GM23338 (cell line): ENCODE measurements around the gene LEMD2. TPM values are rescaled to one million over a fixed set of nuclear protein-coding genes. Genes with fewer than 3 reads are reported as not detected.

Experiments used
- ATAC-seq: fragments of 200-7000 bp; cut with Tn5 transposase; 3 replicates; pipeline ENCODE4 v1.9.1; 2020
- DNase-seq: peaks from one replicate; pipeline ENCODE4 v3.0.0-alpha.2; 2015; ENCODE audit warnings: low spot score
- H2AFZ ChIP-seq: fragments of 200-600 bp; sonication (generic); 2 replicates; pipeline ENCODE4 v1.8.0; 2016; ENCODE audit warnings: antibody characterized with exemption, mild to moderate bottlenecking, moderate library complexity
- H3F3A ChIP-seq: fragments of 200-600 bp; sonication (generic); replicated peaks from 2 replicates; pipeline ENCODE4 v1.8.0; 2017; ENCODE audit warnings: antibody characterized with exemption, mixed run types, low read depth
- H3K27ac ChIP-seq: fragments of 200-600 bp; sonication (generic); 2 replicates; pipeline ENCODE4 v1.6.1; 2016; ENCODE audit warnings: low read depth
- H3K27me3 ChIP-seq: fragments of 200-600 bp; sonication (generic); 2 replicates; pipeline ENCODE4 v1.8.0; 2016; ENCODE audit warnings: mild to moderate bottlenecking, mixed run types, moderate library complexity; ENCODE audit not compliant: insufficient read depth
- H3K36me3 ChIP-seq: fragments of 200-600 bp; sonication (generic); 2 replicates; pipeline ENCODE4 v1.8.0; 2016; ENCODE audit warnings: mild to moderate bottlenecking; ENCODE audit not compliant: insufficient read depth
- H3K4me1 ChIP-seq: fragments of 200-600 bp; sonication (generic); 2 replicates; pipeline ENCODE4 v1.8.0; 2016; ENCODE audit warnings: mild to moderate bottlenecking, moderate library complexity; ENCODE audit not compliant: insufficient read depth
- H3K4me2 ChIP-seq: fragments of 200-600 bp; sonication (generic); 2 replicates; pipeline ENCODE4 v1.7.1; 2017; ENCODE audit warnings: mixed run types
- H3K4me3 ChIP-seq: fragments of 200-600 bp; sonication (generic); 2 replicates; pipeline ENCODE4 v1.6.1; 2016; ENCODE audit warnings: mixed run types
- H3K79me2 ChIP-seq: fragments of 200-600 bp; sonication (generic); replicated peaks from 2 replicates; pipeline ENCODE4 v1.8.0; 2017; ENCODE audit warnings: mild to moderate bottlenecking; ENCODE audit not compliant: insufficient read depth
- H3K9me2 ChIP-seq: fragments of 200-600 bp; sonication (generic); 2 replicates; pipeline ENCODE4 v1.8.0; 2017; ENCODE audit not compliant: insufficient read depth
- H4K20me1 ChIP-seq: fragments of 200-600 bp; sonication (generic); replicated peaks from 2 replicates; pipeline ENCODE4 v1.8.0; 2017; ENCODE audit warnings: mild to moderate bottlenecking; ENCODE audit not compliant: insufficient read depth
- H3K27ac Mint-ChIP-seq: 2 replicates; pipeline ENCODE4 v1.8.0; 2020; ENCODE audit warnings: inconsistent platforms, mild to moderate bottlenecking, moderate library complexity, mixed read lengths
- H3K27me3 Mint-ChIP-seq: 3 replicates; pipeline ENCODE4 v1.8.0; 2022; ENCODE audit warnings: low read depth, mild to moderate bottlenecking, moderate library complexity, mixed read lengths, inconsistent platforms; ENCODE audit not compliant: insufficient read depth, poor library complexity
- H3K36me3 Mint-ChIP-seq: 3 replicates; pipeline ENCODE4 v1.8.0; 2021; ENCODE audit warnings: low read depth, mild to moderate bottlenecking, inconsistent platforms, moderate library complexity, mixed read lengths
- H3K4me1 Mint-ChIP-seq: 3 replicates; pipeline ENCODE4 v1.8.0; 2020; ENCODE audit warnings: mild to moderate bottlenecking, inconsistent platforms, mixed read lengths
- H3K4me3 Mint-ChIP-seq: 3 replicates; pipeline ENCODE4 v1.8.0; 2021; ENCODE audit warnings: moderate library complexity, mild to moderate bottlenecking, inconsistent platforms, mixed read lengths
- H3K9me3 Mint-ChIP-seq: 3 replicates; pipeline ENCODE4 v1.8.0; 2020; ENCODE audit warnings: moderate library complexity, mild to moderate bottlenecking, inconsistent platforms, mixed read lengths
- CREB1 ChIP-seq: fragments of 250-450 bp; sonication (Bioruptor Pico); IDR thresholded peaks from 2 replicates; pipeline ENCODE4 v1.5.0; 2020; ENCODE audit warnings: low read depth, mild to moderate bottlenecking, moderate library complexity
- EZH2phosphoT487 ChIP-seq: fragments of 200-600 bp; sonication (generic); IDR thresholded peaks from one replicate; pipeline ENCODE4 v1.8.1; 2018; ENCODE audit warnings: antibody characterized with exemption; ENCODE audit not compliant: unreplicated experiment
- JUNB ChIP-seq: IDR thresholded peaks from one replicate; pipeline ENCODE4 v1.6.1; 2016; ENCODE audit warnings: antibody characterized with exemption; ENCODE audit not compliant: unreplicated experiment
- NANOG ChIP-seq: IDR thresholded peaks from 2 replicates; pipeline ENCODE4 v1.6.1; 2016; ENCODE audit warnings: antibody characterized with exemption, borderline replicate concordance
- STAT1 ChIP-seq: IDR thresholded peaks from one replicate; pipeline ENCODE4 v1.6.1; 2016; ENCODE audit warnings: antibody characterized with exemption; ENCODE audit not compliant: unreplicated experiment
- ZNF114 ChIP-seq: fragments of 250-450 bp; sonication (Bioruptor Pico); IDR thresholded peaks from 2 replicates; pipeline ENCODE4 v1.5.0; 2020; ENCODE audit warnings: mild to moderate bottlenecking, moderate library complexity
- ZNF331 ChIP-seq: fragments of 250-450 bp; sonication (Bioruptor Pico); IDR thresholded peaks from 2 replicates; pipeline ENCODE4 v1.5.0; 2020; ENCODE audit warnings: low read depth, mild to moderate bottlenecking, moderate library complexity
- polyA plus RNA-seq: library from polyadenylated mRNA; unstranded; fragments of >200 nt; fragmentation: Nextera tagmentation; extraction: Ambion mirVana; gene quantifications from 2 replicates; pipeline ENCODE4 v1.2.1, GENCODE V29; 2016
- total RNA-seq: library from RNA; depleted of rRNA; stranded (reverse); fragments of >200 nt; shearing (Covaris generic); gene quantifications from 2 replicates; pipeline ENCODE4 v1.2.3, GENCODE V29; 2014
- TF ChIP-seq, protein P1 (sequence below): IDR thresholded peaks from one replicate; pipeline ENCODE4 v1.6.1; 2018; ENCODE audit warnings: antibody characterized with exemption; ENCODE audit not compliant: unreplicated experiment
- TF ChIP-seq, protein P2 (sequence below): fragments of 250-450 bp; sonication (Bioruptor Pico); IDR thresholded peaks from 2 replicates; pipeline ENCODE4 v1.5.0; 2020; ENCODE audit warnings: mild to moderate bottlenecking, moderate library complexity
- TF ChIP-seq, protein P3 (sequence below), 2 experiments: fragments of 200-600 bp in 1 of 2; sonication (generic) in 1 of 2; conservative IDR thresholded peaks; 2 replicates each; pipeline versions ENCODE4 v1.5.1 to v1.6.1; 2016 to 2017; ENCODE audit warnings: antibody characterized with exemption in 2 of 2, low read depth in 2 of 2, mild to moderate bottlenecking in 2 of 2, moderate library complexity in 1 of 2

The LEMD2 gene
- total and polyA plus RNA-seq, 2 experiments from 2014 or later = 28.6 to 64.7 TPM

DNA sequence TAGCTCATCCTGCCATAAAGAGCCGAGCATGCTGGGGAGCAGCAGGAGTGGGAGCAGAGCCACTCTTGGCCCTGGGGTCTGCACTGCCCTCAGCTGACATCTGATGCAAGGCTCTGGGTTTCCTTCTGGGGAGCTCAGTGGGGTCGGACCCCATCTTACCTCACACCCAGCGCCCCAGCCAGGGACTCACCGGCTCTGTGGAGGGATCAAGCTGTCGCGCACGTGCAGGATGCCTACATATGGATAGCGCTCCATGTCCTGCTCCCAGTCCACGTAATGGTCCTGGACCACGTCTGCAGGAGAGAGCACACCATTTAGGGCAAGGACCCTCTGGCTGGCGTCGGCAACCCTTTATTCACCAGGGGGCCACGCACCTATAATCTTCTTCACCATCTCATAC, 12.2 kb downstream of the LEMD2 start (continued):
- TF ChIP-seq, protein P1, sequence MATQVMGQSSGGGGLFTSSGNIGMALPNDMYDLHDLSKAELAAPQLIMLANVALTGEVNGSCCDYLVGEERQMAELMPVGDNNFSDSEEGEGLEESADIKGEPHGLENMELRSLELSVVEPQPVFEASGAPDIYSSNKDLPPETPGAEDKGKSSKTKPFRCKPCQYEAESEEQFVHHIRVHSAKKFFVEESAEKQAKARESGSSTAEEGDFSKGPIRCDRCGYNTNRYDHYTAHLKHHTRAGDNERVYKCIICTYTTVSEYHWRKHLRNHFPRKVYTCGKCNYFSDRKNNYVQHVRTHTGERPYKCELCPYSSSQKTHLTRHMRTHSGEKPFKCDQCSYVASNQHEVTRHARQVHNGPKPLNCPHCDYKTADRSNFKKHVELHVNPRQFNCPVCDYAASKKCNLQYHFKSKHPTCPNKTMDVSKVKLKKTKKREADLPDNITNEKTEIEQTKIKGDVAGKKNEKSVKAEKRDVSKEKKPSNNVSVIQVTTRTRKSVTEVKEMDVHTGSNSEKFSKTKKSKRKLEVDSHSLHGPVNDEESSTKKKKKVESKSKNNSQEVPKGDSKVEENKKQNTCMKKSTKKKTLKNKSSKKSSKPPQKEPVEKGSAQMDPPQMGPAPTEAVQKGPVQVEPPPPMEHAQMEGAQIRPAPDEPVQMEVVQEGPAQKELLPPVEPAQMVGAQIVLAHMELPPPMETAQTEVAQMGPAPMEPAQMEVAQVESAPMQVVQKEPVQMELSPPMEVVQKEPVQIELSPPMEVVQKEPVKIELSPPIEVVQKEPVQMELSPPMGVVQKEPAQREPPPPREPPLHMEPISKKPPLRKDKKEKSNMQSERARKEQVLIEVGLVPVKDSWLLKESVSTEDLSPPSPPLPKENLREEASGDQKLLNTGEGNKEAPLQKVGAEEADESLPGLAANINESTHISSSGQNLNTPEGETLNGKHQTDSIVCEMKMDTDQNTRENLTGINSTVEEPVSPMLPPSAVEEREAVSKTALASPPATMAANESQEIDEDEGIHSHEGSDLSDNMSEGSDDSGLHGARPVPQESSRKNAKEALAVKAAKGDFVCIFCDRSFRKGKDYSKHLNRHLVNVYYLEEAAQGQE = no peak

DNA sequence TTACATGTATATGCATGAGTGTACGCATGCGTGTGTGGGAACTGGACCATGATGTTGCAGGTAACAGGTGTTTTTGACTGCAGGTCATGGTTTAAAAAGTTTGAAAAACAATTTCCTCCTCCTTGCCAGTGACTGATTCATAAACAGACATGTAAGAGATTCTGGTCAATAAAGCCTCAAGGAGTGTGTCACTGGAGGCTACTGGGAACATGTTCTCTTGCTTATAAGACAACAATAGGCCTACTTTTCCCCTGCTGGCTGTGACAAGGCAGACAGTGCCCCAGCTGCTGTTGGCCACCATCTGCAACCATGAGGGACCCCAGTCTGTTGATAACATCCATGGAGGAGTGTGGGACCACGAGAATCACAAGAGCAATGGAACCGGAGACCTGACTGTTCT, 12.7 kb downstream of the LEMD2 start:
- Histone ChIP-seq H3K36me3 (peaks cover 14% of the 10 kb centered on the region), H3K4me2 (no peak overlapping the region), H3K4me3 (no peak overlapping the region), H2AFZ (no peak overlapping the region), H3K27me3 (no peaks in the 10 kb centered on the region), H4K20me1 (peaks cover 3% of the 10 kb centered on the region; the same call in 1 of the 2 replicates), H3K79me2 (no peaks in the 10 kb centered on the region), H3K27ac (no peak overlapping the region), H3K9me2 (no peaks in the 10 kb centered on the region), H3F3A (peaks cover 8% of the 10 kb centered on the region), H3K4me1 (peaks cover 32% of the 10 kb centered on the region)
- Mint-ChIP-seq H3K27me3 (peaks cover 12% of the 10 kb centered on the region), H3K4me1 (peaks cover 51% of the 10 kb centered on the region), H3K36me3 (peaks cover 78% of the 10 kb centered on the region), H3K9me3 (no peaks in the 10 kb centered on the region), H3K27ac (no peak overlapping the region), H3K4me3 (no peak overlapping the region)
- ATAC-seq (no peak), DNase-seq (no peak)
- TF ChIP-seq, protein P2, sequence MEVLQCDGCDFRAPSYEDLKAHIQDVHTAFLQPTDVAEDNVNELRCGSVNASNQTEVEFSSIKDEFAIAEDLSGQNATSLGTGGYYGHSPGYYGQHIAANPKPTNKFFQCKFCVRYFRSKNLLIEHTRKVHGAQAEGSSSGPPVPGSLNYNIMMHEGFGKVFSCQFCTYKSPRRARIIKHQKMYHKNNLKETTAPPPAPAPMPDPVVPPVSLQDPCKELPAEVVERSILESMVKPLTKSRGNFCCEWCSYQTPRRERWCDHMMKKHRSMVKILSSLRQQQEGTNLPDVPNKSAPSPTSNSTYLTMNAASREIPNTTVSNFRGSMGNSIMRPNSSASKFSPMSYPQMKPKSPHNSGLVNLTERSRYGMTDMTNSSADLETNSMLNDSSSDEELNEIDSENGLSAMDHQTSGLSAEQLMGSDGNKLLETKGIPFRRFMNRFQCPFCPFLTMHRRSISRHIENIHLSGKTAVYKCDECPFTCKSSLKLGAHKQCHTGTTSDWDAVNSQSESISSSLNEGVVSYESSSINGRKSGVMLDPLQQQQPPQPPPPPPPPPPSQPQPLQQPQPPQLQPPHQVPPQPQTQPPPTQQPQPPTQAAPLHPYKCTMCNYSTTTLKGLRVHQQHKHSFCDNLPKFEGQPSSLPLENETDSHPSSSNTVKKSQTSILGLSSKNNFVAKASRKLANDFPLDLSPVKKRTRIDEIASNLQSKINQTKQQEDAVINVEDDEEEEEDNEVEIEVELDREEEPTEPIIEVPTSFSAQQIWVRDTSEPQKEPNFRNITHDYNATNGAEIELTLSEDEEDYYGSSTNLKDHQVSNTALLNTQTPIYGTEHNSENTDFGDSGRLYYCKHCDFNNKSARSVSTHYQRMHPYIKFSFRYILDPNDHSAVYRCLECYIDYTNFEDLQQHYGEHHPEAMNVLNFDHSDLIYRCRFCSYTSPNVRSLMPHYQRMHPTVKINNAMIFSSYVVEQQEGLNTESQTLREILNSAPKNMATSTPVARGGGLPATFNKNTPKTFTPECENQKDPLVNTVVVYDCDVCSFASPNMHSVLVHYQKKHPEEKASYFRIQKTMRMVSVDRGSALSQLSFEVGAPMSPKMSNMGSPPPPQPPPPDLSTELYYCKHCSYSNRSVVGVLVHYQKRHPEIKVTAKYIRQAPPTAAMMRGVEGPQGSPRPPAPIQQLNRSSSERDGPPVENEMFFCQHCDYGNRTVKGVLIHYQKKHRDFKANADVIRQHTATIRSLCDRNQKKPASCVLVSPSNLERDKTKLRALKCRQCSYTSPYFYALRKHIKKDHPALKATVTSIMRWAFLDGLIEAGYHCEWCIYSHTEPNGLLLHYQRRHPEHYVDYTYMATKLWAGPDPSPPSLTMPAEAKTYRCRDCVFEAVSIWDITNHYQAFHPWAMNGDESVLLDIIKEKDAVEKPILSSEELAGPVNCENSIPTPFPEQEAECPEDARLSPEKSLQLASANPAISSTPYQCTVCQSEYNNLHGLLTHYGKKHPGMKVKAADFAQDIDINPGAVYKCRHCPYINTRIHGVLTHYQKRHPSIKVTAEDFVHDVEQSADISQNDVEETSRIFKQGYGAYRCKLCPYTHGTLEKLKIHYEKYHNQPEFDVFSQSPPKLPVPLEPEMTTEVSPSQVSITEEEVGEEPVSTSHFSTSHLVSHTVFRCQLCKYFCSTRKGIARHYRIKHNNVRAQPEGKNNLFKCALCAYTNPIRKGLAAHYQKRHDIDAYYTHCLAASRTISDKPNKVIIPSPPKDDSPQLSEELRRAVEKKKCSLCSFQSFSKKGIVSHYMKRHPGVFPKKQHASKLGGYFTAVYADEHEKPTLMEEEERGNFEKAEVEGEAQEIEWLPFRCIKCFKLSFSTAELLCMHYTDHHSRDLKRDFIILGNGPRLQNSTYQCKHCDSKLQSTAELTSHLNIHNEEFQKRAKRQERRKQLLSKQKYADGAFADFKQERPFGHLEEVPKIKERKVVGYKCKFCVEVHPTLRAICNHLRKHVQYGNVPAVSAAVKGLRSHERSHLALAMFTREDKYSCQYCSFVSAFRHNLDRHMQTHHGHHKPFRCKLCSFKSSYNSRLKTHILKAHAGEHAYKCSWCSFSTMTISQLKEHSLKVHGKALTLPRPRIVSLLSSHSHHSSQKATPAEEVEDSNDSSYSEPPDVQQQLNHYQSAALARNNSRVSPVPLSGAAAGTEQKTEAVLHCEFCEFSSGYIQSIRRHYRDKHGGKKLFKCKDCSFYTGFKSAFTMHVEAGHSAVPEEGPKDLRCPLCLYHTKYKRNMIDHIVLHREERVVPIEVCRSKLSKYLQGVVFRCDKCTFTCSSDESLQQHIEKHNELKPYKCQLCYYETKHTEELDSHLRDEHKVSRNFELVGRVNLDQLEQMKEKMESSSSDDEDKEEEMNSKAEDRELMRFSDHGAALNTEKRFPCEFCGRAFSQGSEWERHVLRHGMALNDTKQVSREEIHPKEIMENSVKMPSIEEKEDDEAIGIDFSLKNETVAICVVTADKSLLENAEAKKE = no peak
- TF ChIP-seq CREB1 (CRISPR knock-in tag) = no peak
- TF ChIP-seq EZH2phosphoT487 = no peak
- no peak for TF ChIP-seq JUNB
- no peak for TF ChIP-seq NANOG
- TF ChIP-seq, protein P3, sequence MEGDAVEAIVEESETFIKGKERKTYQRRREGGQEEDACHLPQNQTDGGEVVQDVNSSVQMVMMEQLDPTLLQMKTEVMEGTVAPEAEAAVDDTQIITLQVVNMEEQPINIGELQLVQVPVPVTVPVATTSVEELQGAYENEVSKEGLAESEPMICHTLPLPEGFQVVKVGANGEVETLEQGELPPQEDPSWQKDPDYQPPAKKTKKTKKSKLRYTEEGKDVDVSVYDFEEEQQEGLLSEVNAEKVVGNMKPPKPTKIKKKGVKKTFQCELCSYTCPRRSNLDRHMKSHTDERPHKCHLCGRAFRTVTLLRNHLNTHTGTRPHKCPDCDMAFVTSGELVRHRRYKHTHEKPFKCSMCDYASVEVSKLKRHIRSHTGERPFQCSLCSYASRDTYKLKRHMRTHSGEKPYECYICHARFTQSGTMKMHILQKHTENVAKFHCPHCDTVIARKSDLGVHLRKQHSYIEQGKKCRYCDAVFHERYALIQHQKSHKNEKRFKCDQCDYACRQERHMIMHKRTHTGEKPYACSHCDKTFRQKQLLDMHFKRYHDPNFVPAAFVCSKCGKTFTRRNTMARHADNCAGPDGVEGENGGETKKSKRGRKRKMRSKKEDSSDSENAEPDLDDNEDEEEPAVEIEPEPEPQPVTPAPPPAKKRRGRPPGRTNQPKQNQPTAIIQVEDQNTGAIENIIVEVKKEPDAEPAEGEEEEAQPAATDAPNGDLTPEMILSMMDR (conservative IDR thresholded peaks at IDR 0.05; ENCODE audit: low read depth in 2 of 2) = no peak
- TF ChIP-seq STAT1 = no peak
- no peak for TF ChIP-seq ZNF331 (CRISPR knock-in tag)
- TF ChIP-seq ZNF114 (CRISPR knock-in tag) = no peak
- TF ChIP-seq, protein P1 = no peak
